ENCODE data around the gene CCDC157. TPM values are rescaled to one million over a fixed set of nuclear protein-coding genes. Genes with fewer than 3 reads are reported as not detected.
A peak's percentile ranks its signal among the peaks of the same experiment; 100 is the strongest.

The CCDC157 gene
- polyA plus RNA-seq, 3 donors: 0.50 to 3.7 (median 0.54) TPM

DNA sequence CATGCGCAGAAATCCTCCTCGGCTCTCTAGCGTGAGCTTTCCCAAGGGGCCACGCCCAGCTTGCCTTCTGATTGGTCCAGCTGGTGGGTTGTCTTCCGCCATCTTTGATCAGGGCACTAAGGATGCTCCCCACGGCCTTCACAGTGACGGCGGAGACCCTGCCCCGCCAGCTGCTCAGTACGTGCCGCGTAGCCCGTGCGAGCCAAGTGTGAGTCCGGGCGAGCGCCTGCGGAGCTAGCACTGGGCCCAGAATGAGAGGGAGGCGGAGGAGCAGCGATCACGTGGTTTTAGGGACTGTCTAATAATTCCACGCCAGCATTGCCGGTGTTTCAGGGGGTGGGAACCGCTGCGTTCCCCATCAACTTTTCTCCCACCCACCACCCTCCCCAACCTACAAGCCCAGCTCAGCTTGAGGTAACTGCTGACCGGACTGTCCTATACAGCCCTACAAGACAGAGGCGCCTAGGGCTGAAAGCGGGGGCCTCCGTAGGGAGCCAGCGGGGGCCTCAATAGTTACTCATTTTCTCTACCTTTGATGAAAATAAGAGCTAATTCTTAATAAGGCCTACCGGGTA, 67.2 kb downstream of the CCDC157 start:
- peak overlapping the region; percentile 85 for H3K4me2 ChIP-seq (replicated peaks; ENCODE audit: extremely low read depth, low read length, poor library complexity, severe bottlenecking)
- no peaks in the 10 kb centered on the region for H3K9me3 ChIP-seq (replicated peaks in 1 of 2; ENCODE audit: control insufficient read depth in 1 of 2, insufficient read depth in 1 of 2, low read length in 2 of 2)
- H4K20me1 ChIP-seq (ENCODE audit: insufficient read depth, low read length): no peaks in the 10 kb centered on the region
- TF ChIP-seq, protein P1, sequence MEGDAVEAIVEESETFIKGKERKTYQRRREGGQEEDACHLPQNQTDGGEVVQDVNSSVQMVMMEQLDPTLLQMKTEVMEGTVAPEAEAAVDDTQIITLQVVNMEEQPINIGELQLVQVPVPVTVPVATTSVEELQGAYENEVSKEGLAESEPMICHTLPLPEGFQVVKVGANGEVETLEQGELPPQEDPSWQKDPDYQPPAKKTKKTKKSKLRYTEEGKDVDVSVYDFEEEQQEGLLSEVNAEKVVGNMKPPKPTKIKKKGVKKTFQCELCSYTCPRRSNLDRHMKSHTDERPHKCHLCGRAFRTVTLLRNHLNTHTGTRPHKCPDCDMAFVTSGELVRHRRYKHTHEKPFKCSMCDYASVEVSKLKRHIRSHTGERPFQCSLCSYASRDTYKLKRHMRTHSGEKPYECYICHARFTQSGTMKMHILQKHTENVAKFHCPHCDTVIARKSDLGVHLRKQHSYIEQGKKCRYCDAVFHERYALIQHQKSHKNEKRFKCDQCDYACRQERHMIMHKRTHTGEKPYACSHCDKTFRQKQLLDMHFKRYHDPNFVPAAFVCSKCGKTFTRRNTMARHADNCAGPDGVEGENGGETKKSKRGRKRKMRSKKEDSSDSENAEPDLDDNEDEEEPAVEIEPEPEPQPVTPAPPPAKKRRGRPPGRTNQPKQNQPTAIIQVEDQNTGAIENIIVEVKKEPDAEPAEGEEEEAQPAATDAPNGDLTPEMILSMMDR (IDR thresholded peaks at IDR 0.05): no peak
- peaks cover 40% of the 10 kb centered on the region for H3K4me1 Mint-ChIP-seq
- H3K79me2 ChIP-seq (ENCODE audit: insufficient read depth, low read length): peaks cover 6% of the 10 kb centered on the region
- H3K4me1 ChIP-seq (ENCODE audit: control insufficient read depth in 1 of 2, insufficient read depth in 2 of 2, low read length in 2 of 2): peaks cover 40 to 46% of the 10 kb centered on the region in 2 donors
- no peaks in the 10 kb centered on the region for H3K36me3 ChIP-seq (replicated peaks in 1 of 2; ENCODE audit: control insufficient read depth in 1 of 2, insufficient read depth in 2 of 2, low read length in 2 of 2)
- peak overlapping the region; percentile 92 to 96 for H3K4me3 Mint-ChIP-seq
- no peaks in the 10 kb centered on the region for H3K27me3 ChIP-seq (ENCODE audit: control insufficient read depth in 2 of 2, insufficient read depth in 2 of 2, low read length in 2 of 2)
- H3K36me3 Mint-ChIP-seq: peaks cover under 1 to 28% of the 10 kb centered on the region in 2 donors
- H3K9me3 Mint-ChIP-seq: peaks cover 0 to 3% (median 0%) of the 10 kb centered on the region in 7 donors
- peak overlapping the region; percentile 81 to 97 for H3K27ac ChIP-seq (ENCODE audit: low read depth in 1 of 2, low read length in 2 of 2)
- peak overlapping the region; percentile 96 for H3K9ac ChIP-seq (ENCODE audit: insufficient read depth, low read length, poor library complexity, severe bottlenecking)
- peaks cover 0 to 2% (median 0%) of the 10 kb centered on the region in 3 donors for H3K27me3 Mint-ChIP-seq (ENCODE audit: low read depth in 3 of 3)
- WGBS (ENCODE audit: insufficient coverage): 0% methylated on average over 22 of the region's 31 CpGs
- intact Hi-C loops (cut with micrococcal nuclease): loop anchor here in 1 of 2 donors (2.0 to 10.0 kb wide), 3 partner anchors 19 to 539 kb away; partner anchors contain the start of genes CASTOR1 and MTMR3
- peak overlapping the region; percentile 93 to 98 (median 97) for H3K27ac Mint-ChIP-seq
- peak overlapping the region; percentile 95 for H2AFZ ChIP-seq (ENCODE audit: insufficient read depth, low read depth, low read length, poor library complexity, severe bottlenecking)
- peak; percentile 99 to 100 (median 99) for DNase-seq
- peak overlapping the region; percentile 54 to 88 (median 78) for H3K4me3 ChIP-seq (replicated peaks in 1 of 3; ENCODE audit: low read depth in 2 of 3, low read length in 3 of 3)

DNA sequence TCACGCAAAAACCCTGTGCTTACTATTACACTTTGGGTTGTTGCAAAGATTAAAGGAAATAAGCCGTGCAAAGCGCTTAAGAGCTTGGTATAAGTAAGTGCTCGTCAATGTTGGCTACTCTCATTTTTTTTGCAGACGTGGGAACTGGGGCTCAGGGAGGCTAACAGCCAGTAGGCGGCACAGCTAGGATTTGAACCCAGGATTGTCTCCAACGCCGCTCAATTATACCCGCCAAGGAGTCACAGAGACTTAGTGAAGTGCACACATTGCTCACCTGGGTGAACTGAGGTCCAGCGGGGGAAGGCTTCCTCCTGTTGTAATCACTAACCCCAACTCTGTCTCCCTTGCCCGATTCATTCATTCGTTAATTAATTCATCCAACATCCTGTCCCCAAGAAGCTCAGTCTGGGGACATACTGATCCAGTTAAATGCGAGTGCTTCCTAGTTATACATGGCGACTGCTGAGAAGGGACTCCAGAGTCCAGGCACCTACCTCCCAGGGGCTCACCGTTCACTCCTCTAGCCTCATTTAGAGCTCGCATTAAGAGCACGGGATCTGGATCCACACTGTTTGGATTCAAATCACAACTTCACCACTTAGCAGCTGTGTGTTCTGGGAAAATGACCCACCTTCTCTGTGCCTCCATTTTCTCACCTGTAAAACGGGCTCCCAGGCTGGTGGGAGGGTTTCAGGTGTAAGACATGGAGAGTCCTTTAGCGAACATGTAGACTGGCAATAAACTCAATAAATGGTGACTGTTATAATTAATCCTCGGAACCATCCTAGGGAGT, 67.9 kb downstream of the CCDC157 start:
- TF ChIP-seq, protein P1 (IDR thresholded peaks at IDR 0.05): no peak
- no peaks in the 10 kb centered on the region for H4K20me1 ChIP-seq (ENCODE audit: insufficient read depth, low read length)
- H3K36me3 Mint-ChIP-seq: peaks cover 3 to 25% of the 10 kb centered on the region in 2 donors
- intact Hi-C loops (cut with micrococcal nuclease): loop anchor here (2.0 to 10.0 kb wide), 5 partner anchors 18 to 540 kb away; partner anchors contain the start of genes CASTOR1 (in 1 of the 2), MTMR3 (in 1 of the 2) and RNF215 (in 1 of the 2)
- no peak for DNase-seq
- H3K4me1 ChIP-seq (ENCODE audit: control insufficient read depth in 1 of 2, insufficient read depth in 2 of 2, low read length in 2 of 2): peaks cover 40 to 46% of the 10 kb centered on the region in 2 donors
- H3K27me3 Mint-ChIP-seq (ENCODE audit: low read depth in 3 of 3): peaks cover 0 to 2% (median 0%) of the 10 kb centered on the region in 3 donors
- H3K4me2 ChIP-seq (replicated peaks; ENCODE audit: extremely low read depth, low read length, poor library complexity, severe bottlenecking): peak overlapping the region; percentile 85
- H3K79me2 ChIP-seq (ENCODE audit: insufficient read depth, low read length): peaks cover 6% of the 10 kb centered on the region
- peak overlapping the region; percentile 95 for H2AFZ ChIP-seq (ENCODE audit: insufficient read depth, low read depth, low read length, poor library complexity, severe bottlenecking)
- no peaks in the 10 kb centered on the region for H3K9me3 ChIP-seq (replicated peaks in 1 of 2; ENCODE audit: control insufficient read depth in 1 of 2, insufficient read depth in 1 of 2, low read length in 2 of 2)
- H3K27me3 ChIP-seq (ENCODE audit: control insufficient read depth in 2 of 2, insufficient read depth in 2 of 2, low read length in 2 of 2): no peaks in the 10 kb centered on the region
- peak overlapping the region; percentile 81 to 97 for H3K27ac ChIP-seq (ENCODE audit: low read depth in 1 of 2, low read length in 2 of 2)
- H3K4me1 Mint-ChIP-seq: peaks cover 40% of the 10 kb centered on the region
- 44% methylated on average over 14 of the region's 20 CpGs for WGBS (ENCODE audit: insufficient coverage)
- peak overlapping the region; percentile 92 to 96 for H3K4me3 Mint-ChIP-seq
- peak overlapping the region in 5 of 7 donors; percentile 26 to 98 (median 94) for H3K27ac Mint-ChIP-seq
- H3K4me3 ChIP-seq (replicated peaks in 1 of 3; ENCODE audit: low read depth in 2 of 3, low read length in 3 of 3): peak overlapping the region; percentile 52 to 88 (median 78)
- H3K9me3 Mint-ChIP-seq: peaks cover 0 to 3% (median 0%) of the 10 kb centered on the region in 7 donors
- no peaks in the 10 kb centered on the region for H3K36me3 ChIP-seq (replicated peaks in 1 of 2; ENCODE audit: control insufficient read depth in 1 of 2, insufficient read depth in 2 of 2, low read length in 2 of 2)
- peak overlapping the region; percentile 96 for H3K9ac ChIP-seq (ENCODE audit: insufficient read depth, low read length, poor library complexity, severe bottlenecking)
